Psoas muscle (tissue), 8 donors: Measurements from ENCODE around the gene MYO3B. TPM values are rescaled to one million over a fixed set of nuclear protein-coding genes. Genes with fewer than 3 reads are reported as not detected.

ENCODE experiments used
- ATAC-seq, 4 donors: fragments of 200-7000 bp; cut with Tn5 transposase; one replicate each; pipeline ENCODE4 v1.9.1; 2020; ENCODE audit warnings: moderate library complexity in 3 of 4, mild to moderate bottlenecking in 2 of 4
- DNase-seq, 2 donors: peaks; one replicate each; pipeline ENCODE4 v3.0.0-alpha.2; 2020
- H3K27ac ChIP-seq: fragments of 200-600 bp; one replicate; pipeline ENCODE4 v1.8.0; 2022
- H3K27me3 ChIP-seq, 3 donors: fragments of 200-600 bp in 1 of 3; one replicate each; pipeline versions ENCODE4 v1.6.1 to v1.8.0; 2013 to 2022; ENCODE audit warnings: low read length in 2 of 3, mild to moderate bottlenecking in 2 of 3, moderate library complexity in 1 of 3; ENCODE audit not compliant: insufficient read depth in 3 of 3
- H3K36me3 ChIP-seq, 2 donors: fragments of 200-600 bp in 1 of 2; one replicate each; pipeline versions ENCODE4 v1.6.1 to v1.8.0; 2013 to 2022; ENCODE audit warnings: low read depth in 1 of 2, mild to moderate bottlenecking in 1 of 2, moderate library complexity in 1 of 2; ENCODE audit not compliant: insufficient read depth in 1 of 2
- H3K4me1 ChIP-seq: fragments of 200-600 bp; one replicate; pipeline ENCODE4 v1.8.0; 2022
- H3K4me3 ChIP-seq: fragments of 200-600 bp; one replicate; pipeline ENCODE4 v1.8.0; 2022; ENCODE audit warnings: mild to moderate bottlenecking
- H3K9me3 ChIP-seq: fragments of 200-600 bp; one replicate; pipeline ENCODE4 v1.8.0; 2022
- CTCF ChIP-seq: fragments of 200-600 bp; IDR thresholded peaks from one replicate; pipeline ENCODE4 v1.8.0; 2022; ENCODE audit warnings: antibody characterized with exemption
- WGBS, 3 donors: extraction: QIAGEN DNeasy Blood & Tissue Kit; methylation state at CpG; one replicate each; pipeline versions ENCODE4 v1.1.6 to v1.1.7; 2013; 5-methylcytosine and 5-hydroxymethylcytosine counted together
- intact Hi-C, 2 donors: fragments of 100-400 bp; cut with DNase I; formaldehyde crosslinking; loops; one replicate each; pipeline versions ENCODE4 v1.11.0 to v1.14.2; 2022
- polyA plus RNA-seq, 3 donors: library from polyadenylated mRNA; stranded (reverse); fragments of 200-250 nt; gene quantifications; one replicate each; pipeline ENCODE4 v1.2.3, GENCODE V29; 2013
- total RNA-seq, 4 donors: library from RNA; stranded (reverse); fragmentation: NEBNext Ultra II Directional in 2 of 4; extraction: Animal tissue kit (Norgen Biotek cat#: 25700) in 2 of 4; gene quantifications; one replicate each; pipeline versions ENCODE4 v1.2.1 to v1.2.4, GENCODE V29; 2021 to 2023
- donor health status: healthy with polysubstance abuse.
- donor health status: DM: no; HTN: no; CAD: no; lungs with moderate emphysema.
- donor health status: Bipolar disorder and iron deficiency.
- donor health status: healthy.
- donor health status: DM: yes; HTN: yes; CAD: no.
- donor health status: DM: no; HTN: no; CAD: no.
- donor health status: DM: no; HTN: no; CAD: no.
- donor health status: DM: yes; HTN: yes; CAD: no.

The MYO3B gene
- total and polyA plus RNA-seq, 7 donors: 0.04 to 0.32 TPM; not detected in 5

- 40 to 62% (median 54%) methylated on average over 11 of the region's 11 CpGs for WGBS, 3 donors
- Histone ChIP-seq H3K9me3 (no peaks in the 10 kb centered on the region), H3K27me3 (peaks cover 0 to 2% (median 0%) of the 10 kb centered on the region in 3 donors), H3K27ac (no peak overlapping the region), H3K4me1 (no peaks in the 10 kb centered on the region), H3K36me3 (no peaks in the 10 kb centered on the region), H3K4me3 (no peak overlapping the region)
- no peak for DNase-seq
- intact Hi-C loops: no loop called here
- TF ChIP-seq CTCF: no peak
- peak in 2 of 4 donors; percentile 11 to 40 for ATAC-seq
Observed at GRCh38 chr2:170420961-170421687, 243.2 kb downstream of the MYO3B start.

GRCh38 chr2:170423919-170424318, 246.0 kb downstream of the MYO3B start:
- Histone ChIP-seq H3K9me3 (no peaks in the 10 kb centered on the region), H3K27me3 (no peaks in the 10 kb centered on the region), H3K4me3 (no peak overlapping the region), H3K36me3 (no peaks in the 10 kb centered on the region), H3K27ac (no peak overlapping the region), H3K4me1 (no peaks in the 10 kb centered on the region)
- ATAC-seq (no peak), DNase-seq (no peak)
- intact Hi-C loops: no loop called here
- no peak for TF ChIP-seq CTCF
- 87 to 94% (median 87%) methylated on average over 2 of the region's 2 CpGs for WGBS, 3 donors

GRCh38 chr2:170425281-170425751, 247.4 kb downstream of the MYO3B start:
- Histone ChIP-seq H3K27ac (no peak overlapping the region), H3K4me3 (no peak overlapping the region), H3K27me3 (no peaks in the 10 kb centered on the region), H3K4me1 (no peaks in the 10 kb centered on the region), H3K36me3 (no peaks in the 10 kb centered on the region), H3K9me3 (no peaks in the 10 kb centered on the region)
- intact Hi-C loops: no loop called here
- ATAC-seq (peak in 1 of 4 donors; percentile 35), DNase-seq (no peak)
- no peak for TF ChIP-seq CTCF
- 57 to 61% (median 59%) methylated on average over 2 of the region's 2 CpGs for WGBS, 3 donors

- 69 to 94% (median 87%) methylated on average over 2 of the region's 2 CpGs for WGBS, 3 donors
- no peak overlapping the region for H3K4me3 ChIP-seq
- no peak overlapping the region for H3K27ac ChIP-seq
- H3K27me3 ChIP-seq: peaks cover 0 to 3% (median 0%) of the 10 kb centered on the region in 3 donors
- no peaks in the 10 kb centered on the region for H3K4me1 ChIP-seq
- ATAC-seq (no peak), DNase-seq (no peak)
- intact Hi-C loops: no loop called here
- H3K36me3 ChIP-seq: no peaks in the 10 kb centered on the region
- no peaks in the 10 kb centered on the region for H3K9me3 ChIP-seq
- no peak for TF ChIP-seq CTCF
Observed at GRCh38 chr2:170428868-170429267, 250.9 kb downstream of the MYO3B start.

- Histone ChIP-seq H3K9me3 (no peaks in the 10 kb centered on the region), H3K27ac (no peak overlapping the region), H3K36me3 (no peaks in the 10 kb centered on the region), H3K27me3 (peaks cover 0 to 3% (median 0%) of the 10 kb centered on the region in 3 donors), H3K4me3 (no peak overlapping the region), H3K4me1 (no peaks in the 10 kb centered on the region)
- 95 to 96% (median 95%) methylated on average over 4 of the region's 4 CpGs for WGBS, 3 donors
- intact Hi-C loops: no loop called here
- TF ChIP-seq CTCF: no peak
- ATAC-seq (no peak), DNase-seq (no peak)
Observed at GRCh38 chr2:170432823-170433222, 254.9 kb downstream of the MYO3B start.
